Fibroblast of villous mesenchyme (primary cell): Measurements from ENCODE around the gene LIPT2. TPM values are rescaled to one million over a fixed set of nuclear protein-coding genes. Genes with fewer than 3 reads are reported as not detected.

ENCODE experiments used
- DNase-seq: peaks from one replicate; pipeline ENCODE4 v3.0.0-alpha.2; 2010; ENCODE audit warnings: low read depth
- H3K4me3 ChIP-seq: 2 replicates; pipeline ENCODE4 v1.5.1; 2011; ENCODE audit warnings: low read depth, mild to moderate bottlenecking, low read length
- CTCF ChIP-seq: IDR thresholded peaks from 2 replicates; pipeline ENCODE4 v1.5.1; 2012; ENCODE audit warnings: low read depth, mild to moderate bottlenecking, low read length; ENCODE audit not compliant: insufficient read depth
- total RNA-seq: library from RNA; depleted of rRNA; stranded (reverse); fragments of >200 nt; gene quantifications from 2 replicates; pipeline ENCODE4 v1.2.3, GENCODE V29; 2012

The LIPT2 gene
- total RNA-seq, 1 donor, result 1.7 TPM

- no peak overlapping the region for H3K4me3 ChIP-seq
- DNase-seq, result no peak
Measured at GRCh38 chr11:74468058-74468457, 25.5 kb downstream of the LIPT2 start.

DNA sequence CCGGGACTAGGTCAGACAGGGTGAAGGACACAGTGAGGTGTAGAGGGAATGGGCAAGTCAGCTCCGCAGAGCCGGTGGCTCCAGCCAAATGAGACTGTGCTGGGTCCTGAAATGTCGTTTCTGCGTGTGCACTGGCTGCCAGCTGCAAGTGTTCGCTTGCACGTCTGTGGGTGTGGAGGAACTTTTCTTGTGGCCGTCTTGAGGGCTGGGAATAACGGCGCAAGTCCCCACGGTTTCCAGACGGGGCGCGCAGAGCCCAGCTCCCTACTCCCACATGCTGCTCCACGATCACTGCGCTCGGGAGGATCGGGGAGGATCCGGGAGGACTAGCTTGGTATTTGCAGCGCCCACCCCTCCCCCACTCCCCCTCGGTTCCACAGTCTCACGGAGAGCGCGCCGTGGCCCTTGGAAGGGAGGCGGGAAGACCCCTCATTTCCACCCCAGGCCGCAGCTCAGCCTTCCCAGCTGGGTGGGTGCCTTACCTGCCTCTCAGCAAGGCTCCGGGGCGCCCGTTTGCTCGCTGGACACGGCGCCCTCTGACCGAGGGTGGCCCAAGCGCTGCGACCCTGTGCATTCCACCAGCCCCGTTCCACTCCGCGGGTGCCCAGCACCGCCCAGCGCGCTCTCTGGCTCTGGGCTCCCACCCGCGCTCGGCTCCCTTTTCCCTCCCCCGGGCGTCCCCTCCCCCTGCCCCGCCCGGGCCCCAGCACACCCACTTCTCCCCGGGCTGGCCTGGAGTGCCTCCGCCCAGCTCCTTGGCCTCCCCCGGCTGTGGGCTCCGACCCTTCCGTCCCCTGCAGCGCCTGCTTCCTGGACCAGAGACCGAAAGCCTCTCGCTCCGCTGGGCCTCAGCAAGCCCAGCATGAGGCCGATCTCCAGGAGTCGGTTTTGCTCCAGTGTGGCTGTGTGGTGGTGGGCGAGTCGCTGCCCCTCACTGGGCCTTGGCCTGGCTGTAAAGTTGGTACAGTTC, 26.3 kb downstream of the LIPT2 start, which contains the start of gene KCNE3:
Gene KCNE3 (minus strand): TSS at position 634 of the 970 bp plus-strand sequence. CDS start 9,986 bp downstream, outside the sequence.
- H3K4me3 ChIP-seq, result peak within 1 kb of the TSS; percentile 60
- DNase-seq, result peak; percentile 16
- no peak for TF ChIP-seq CTCF

More at GRCh38 chr11:74468058-74468457, 25.5 kb downstream of the LIPT2 start:
- TF ChIP-seq CTCF, result no peak

DNA sequence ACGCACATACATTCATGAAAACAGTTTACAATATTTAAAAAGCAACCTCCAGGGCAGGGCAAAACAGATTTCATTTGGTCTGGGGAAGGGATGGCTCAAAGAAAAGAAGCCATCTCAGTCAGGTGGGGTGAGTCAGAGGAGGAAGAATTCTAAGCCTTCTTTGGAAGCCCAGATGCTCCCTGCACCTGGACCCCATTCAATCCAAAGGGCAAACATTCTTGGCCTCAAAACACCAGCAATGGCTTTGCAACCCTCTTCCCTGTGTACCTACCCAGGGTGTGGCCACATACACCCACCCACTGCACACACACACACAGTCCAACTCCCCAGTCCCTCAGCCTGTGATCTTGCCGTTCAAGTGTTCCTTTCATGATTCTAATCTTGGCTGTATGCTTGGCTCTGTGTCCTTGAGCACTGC, 28.2 kb downstream of the LIPT2 start:
- no peak for TF ChIP-seq CTCF
- no peak for DNase-seq
- H3K4me3 ChIP-seq, result no peak overlapping the region

DNA sequence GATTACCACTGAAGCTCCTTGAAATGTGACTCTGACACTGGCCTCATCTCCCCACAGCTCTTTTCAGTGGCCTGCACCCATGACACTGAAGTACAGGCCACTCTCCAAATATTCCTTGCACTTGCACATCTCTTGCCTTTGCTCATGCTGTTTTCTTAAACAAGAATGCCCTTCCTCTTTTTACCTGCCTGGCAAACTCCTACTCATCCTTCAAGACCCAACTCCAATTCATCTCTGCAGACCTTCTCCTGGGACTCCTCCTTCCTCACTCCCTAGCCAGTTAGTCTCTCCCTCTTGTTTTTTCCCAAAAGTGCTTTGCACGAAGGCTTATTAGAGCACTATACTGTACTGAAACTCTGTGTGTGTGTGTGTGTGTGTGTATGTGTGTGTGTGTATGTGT, 28.8 kb downstream of the LIPT2 start:
- TF ChIP-seq CTCF, result no peak

GRCh38 chr11:74463216-74463615, 30.3 kb downstream of the LIPT2 start:
- no peak for TF ChIP-seq CTCF
- no peak overlapping the region for H3K4me3 ChIP-seq
- DNase-seq, result no peak

More for the DNA sequence above, 28.8 kb downstream of the LIPT2 start:
- DNase-seq, result no peak
- H3K4me3 ChIP-seq, result no peak overlapping the region

DNA sequence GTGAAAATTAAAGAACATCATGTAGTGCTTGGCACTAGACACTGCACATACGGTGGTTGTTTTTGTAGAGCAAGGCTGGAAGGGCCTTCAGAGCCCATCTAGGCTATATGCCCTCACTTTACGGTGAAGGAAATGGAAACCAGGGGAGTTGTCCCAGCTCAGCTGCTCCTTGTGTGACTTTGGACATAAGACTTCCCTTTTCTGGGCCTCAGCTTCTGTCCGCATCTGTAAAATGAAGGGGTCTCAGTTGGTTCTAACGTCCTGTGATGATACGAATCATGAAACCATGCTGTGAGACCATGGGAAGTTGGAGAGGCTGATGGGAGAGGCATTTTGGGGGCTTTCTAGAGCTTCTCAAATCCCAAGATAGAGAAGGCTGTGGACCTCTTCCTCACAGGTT, 30.9 kb downstream of the LIPT2 start:
- H3K4me3 ChIP-seq, result no peak overlapping the region
- no peak for TF ChIP-seq CTCF
- no peak for DNase-seq

GRCh38 chr11:74462009-74462408, 31.5 kb downstream of the LIPT2 start:
- H3K4me3 ChIP-seq, result peak overlapping the region; percentile 42
- TF ChIP-seq CTCF, result no peak
- DNase-seq, result peak; percentile 75
